ENCODE data around the gene EN2.

EN2 gene

DNA sequence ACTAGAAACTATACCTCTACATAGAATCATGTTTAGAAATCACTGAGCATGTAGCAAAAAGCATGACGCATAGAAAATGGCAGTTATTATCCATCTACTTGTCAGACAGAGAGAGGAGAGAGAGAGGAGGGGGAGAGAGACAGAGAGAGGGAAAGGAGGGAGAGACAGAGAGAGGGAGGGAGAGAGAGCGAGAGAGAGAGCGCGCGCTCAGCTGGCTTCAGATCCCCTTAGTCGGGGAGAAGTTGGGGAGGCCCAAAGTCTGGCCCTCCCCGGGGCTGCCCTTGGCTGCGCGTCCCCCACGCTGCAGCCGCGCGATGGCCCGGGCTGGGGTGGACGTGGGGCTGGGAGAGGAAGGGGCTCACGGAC, 51.4 kb downstream of the EN2 start:
- DNase-seq (ENCODE audit: low read depth): no peak

DNA sequence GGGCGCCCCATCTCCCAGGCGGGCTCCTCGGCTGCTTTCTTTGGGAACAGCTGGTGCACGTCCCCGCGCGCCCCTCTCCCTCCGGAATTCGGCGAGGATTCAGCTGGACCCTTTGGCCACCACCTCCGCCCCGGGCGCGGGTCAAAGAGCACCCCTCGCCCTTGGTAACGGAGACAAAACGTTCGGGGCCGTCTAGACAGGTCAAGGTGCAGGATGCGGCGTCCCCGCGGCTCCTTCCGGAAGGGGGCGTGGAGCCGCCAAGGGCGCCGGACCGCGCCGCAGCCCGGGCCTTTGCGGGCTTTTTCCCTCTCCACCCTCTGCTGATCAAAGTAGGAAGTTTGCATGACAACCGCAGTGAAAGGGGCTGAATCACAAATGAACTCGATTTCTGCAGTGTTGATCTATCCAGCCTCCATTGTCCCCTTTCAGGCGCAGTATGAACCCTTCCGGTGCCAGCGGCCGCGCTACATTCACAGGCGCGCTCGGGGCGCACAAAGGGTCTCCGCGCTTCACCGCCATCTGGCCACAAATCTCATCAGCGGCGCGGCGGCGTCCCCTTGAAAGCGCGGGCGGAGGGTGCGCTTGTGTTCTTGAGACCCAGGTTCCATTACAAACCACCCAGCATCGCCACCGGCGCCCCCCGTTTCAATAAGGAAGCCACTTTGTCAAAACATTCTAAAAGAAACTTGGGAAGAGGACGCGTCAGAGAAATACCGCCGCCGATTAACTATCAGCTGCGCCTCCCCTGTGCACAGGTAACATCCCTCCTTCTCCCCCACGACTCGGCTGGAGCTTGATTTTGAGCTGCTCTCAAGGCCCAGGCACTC, 52.0 kb downstream of the EN2 start:
- no peak for DNase-seq (ENCODE audit: low read depth)

DNA sequence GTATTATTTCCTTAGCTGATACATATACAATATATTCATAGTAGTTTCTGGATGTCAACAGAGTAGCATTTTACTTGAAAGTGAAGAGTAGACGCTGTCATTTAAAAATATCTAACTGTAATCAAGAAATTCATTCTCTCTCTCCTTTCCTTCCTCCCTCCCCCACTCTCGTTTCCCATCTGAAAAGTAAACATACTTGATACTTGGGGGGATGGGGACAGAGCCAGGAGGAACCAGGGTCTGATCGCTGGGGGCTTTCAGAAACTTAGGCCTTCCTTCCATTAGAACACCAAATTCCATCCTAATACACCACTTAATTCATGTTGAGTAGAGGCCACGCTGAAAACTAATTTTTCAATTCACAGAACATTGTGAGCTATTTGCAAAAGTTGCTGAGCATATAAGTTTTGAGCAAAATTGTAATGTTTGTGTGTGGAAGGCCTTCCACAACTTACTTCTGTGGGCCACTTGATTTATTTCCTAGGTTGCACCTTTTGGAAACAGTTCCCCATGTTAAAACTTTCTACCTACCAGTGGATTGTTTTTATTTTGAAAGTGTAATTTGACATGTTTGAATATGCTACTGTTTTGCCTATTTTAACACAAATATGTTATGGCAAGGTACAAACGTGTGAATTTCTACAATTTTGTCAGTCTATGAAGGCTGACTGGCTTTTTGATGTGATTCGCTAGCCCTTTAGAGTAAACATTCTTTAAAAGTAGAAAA, 53.2 kb downstream of the EN2 start:
- no peak for DNase-seq (ENCODE audit: low read depth)

DNA sequence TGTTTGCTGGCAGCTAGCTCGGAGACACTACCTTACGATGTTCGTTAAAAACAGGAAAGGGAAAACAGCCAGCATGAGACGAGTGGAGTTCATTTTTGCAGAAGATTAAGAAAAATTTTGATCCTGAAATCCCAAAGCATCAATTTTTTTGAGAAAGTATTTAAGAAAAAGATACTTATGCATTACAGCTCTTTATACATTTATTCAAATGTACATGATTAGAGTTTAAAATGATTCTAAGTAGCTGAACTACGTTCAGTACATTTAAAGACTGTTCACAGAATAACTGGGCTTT, 53.7 kb downstream of the EN2 start:
- DNase-seq (ENCODE audit: low read depth): no peak

DNA sequence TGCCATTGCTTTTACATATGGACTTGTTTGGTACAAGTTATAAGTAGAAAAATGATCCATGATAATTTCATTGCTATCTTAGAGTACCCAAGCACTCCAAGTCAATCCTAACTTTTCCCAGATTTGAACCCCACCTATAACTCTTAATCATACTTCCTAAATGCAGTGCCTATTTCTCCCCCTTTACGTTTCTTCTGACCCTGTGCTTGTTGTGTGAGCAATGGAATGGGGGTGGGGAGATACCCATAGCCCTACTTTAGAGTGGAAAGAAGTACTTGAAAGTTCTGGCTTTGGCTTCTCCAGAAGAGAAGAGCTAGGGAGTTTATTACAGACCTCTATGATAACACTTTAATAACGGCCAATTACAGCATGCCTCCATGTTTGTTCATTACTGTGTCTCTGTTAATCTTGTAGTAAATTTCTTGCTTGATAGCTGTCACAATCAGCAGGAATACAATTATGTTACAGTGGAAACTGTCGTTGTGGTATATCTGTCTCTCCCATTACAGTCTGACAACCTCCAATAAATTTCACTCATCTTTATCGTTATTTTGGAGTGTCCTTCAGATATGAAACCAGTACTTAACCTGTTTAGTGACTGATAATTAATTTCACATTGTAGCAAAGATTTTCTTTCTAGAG, 54.4 kb downstream of the EN2 start:
- no peak for DNase-seq (ENCODE audit: low read depth)

DNA sequence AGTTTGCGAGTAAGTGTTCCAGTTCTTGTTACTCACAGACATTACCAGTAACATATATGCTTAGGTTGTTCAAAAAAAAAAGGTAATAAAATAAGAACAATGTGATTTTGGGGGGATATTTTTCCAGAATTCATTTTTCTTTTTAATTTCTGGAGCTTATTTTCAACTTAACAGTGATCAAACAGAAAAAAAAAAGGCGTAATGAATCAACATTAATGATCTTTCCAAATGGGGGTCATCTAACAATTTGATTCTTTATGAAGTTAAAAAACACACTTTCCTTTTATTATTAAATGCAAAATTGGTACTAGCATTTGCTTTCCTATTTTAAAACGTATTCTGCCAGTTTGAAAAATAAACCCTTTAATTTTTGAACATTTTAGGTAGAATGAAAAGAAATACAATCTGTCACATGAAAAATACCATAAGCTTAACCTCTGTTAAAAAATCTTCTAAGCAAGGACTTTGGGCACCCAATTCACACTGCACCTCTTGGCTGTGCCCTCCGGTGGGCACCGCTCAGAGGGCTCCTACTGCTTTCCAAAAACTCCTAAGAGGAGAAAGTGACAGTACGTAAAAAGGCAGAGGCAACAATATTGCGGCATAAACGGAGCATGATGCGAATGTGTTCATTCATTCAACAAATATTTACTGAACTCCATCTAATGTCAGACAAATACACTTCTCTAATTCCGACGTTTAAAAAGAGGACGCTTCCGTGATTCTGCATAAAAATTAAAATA, 55.8 kb downstream of the EN2 start:
- DNase-seq (ENCODE audit: low read depth): no peak

DNA sequence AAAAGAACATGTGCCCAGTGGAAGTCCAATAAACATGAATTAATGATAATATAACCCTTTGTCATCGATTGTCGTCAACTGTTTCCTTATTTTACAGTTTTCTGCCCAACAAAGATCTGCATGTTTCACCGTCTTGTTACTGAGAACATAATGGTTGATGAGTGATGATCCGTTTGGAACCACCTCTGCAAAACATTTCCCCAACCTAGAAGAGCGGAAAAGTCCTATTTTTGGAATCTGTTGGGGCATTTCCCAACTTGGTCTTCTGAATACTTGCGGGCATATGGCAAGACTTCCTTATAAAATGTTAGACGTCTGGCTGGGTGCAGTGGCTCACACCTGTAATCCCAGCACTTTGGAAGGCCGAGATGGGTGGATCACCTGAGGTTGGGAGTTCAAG, 56.4 kb downstream of the EN2 start:
- DNase-seq (ENCODE audit: low read depth): no peak
